Muscle of arm (tissue), 12 donors: ENCODE data around the gene PRKD2. TPM values are rescaled to one million over a fixed set of nuclear protein-coding genes. Genes with fewer than 3 reads are reported as not detected.
A peak's percentile ranks its signal among the peaks of the same experiment; 100 is the strongest.

ENCODE experiments used
- DNase-seq: peaks from one replicate; pipeline ENCODE4 v3.0.0-alpha.2; 2013
- polyA plus RNA-seq, 12 donors: library from polyadenylated mRNA; unstranded; fragments of 120-200 nt; gene quantifications; one replicate each; pipeline ENCODE4 v1.2.1, GENCODE V29; 2013; ENCODE audit not compliant: insufficient read length in 12 of 12

PRKD2 gene
- polyA plus RNA-seq, 12 donors = 15.9 to 43.5 (median 22.3) TPM; not detected in 1

DNA sequence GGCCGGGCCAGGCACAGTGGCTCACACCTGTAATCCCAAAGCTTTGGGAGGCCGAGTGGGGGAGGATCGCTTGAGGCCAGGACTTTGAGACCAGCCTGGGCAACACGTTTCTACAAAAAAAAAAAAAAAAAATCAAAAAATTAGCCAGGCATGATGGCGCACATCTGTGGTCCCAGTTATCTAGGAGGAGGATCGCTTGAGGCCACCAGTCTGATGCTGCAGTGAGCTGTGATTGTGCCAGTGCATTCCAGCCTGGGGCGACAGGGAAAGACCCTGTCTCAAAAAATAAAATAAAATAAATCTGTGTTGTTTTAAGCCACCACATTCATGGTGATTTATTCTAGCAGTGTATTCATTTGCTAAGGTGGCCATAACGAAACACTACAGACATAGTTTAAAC, 51.8 kb downstream of the PRKD2 start:
- no peak for DNase-seq

DNA sequence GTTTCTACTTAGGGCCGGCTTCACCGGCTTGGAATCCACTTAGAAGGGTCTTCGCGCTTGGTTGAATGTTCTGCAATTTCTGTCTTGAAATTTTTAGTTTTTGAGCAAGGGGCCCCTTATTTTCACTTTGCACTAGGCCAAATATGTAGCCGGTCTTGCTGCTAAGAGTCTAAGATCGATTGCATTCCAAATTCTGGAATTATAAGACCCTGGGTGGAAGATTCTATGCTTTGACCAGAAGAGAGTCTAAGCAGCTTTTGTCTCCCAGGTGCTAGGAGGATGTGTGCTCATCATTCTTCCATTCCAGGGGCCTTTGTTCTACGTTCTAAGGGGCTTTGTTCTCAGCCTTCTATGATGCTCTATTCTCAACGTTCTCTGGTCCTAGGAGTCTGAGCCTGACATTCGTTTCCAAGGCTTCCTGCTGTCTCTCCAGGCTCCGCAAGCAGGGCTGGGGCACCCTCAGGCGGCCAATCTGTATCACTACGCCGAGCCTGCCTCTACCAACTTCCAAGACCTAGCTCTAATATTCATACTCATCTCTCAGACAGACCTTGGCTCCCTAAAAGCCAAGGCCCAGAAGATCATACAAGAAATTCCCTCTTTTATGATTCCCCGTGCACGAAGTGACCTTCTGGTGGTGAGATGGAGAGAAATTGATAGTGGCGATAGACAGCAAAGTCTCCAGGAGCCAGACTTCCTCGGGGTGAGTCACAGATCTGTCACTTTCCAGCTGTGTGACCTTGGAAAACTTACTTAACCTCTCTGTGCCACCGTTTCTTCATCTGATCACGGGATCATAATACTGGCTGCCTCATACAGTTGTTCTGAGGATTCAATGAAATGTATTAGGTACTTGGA, 55.0 kb downstream of the PRKD2 start:
- DNase-seq = peak; percentile 87

- DNase-seq = peak; percentile 100
Measured at GRCh38 chr19:46661020-46661731, 55.7 kb downstream of the PRKD2 start, which contains the start of gene DACT3. TSS of gene DACT3 (minus strand) at chr19:46661182. CDS start at chr19:46661064, 118 bp downstream.

GRCh38 chr19:46660551-46661019, 56.3 kb downstream of the PRKD2 start:
- DNase-seq = peak; percentile 35

DNA sequence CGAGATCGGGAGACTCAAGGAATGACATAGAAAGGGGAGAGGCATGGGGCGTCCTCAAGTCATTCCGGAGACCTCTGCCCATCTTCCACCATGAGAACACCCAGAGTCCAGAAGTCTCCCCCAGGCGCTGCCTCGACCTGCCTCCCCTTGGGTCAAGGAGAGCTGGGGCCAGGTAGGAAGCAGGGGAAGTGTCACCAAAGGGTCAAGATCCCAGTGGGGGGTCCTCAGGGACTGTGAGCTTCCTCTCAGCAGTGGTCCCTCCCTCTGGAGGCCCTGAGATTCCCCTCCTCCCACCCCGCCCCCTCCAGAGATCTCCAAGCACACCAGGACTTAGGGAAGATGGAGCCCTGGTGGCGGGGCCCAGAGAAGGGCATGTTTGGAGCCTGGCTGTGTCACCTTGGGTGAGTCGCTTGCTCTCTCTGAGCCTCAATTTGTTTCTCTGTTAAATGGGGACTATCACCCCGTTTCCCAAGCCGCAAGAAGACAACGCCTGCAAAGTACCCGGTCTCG, 56.9 kb downstream of the PRKD2 start:
- peak; percentile 44 for DNase-seq

DNA sequence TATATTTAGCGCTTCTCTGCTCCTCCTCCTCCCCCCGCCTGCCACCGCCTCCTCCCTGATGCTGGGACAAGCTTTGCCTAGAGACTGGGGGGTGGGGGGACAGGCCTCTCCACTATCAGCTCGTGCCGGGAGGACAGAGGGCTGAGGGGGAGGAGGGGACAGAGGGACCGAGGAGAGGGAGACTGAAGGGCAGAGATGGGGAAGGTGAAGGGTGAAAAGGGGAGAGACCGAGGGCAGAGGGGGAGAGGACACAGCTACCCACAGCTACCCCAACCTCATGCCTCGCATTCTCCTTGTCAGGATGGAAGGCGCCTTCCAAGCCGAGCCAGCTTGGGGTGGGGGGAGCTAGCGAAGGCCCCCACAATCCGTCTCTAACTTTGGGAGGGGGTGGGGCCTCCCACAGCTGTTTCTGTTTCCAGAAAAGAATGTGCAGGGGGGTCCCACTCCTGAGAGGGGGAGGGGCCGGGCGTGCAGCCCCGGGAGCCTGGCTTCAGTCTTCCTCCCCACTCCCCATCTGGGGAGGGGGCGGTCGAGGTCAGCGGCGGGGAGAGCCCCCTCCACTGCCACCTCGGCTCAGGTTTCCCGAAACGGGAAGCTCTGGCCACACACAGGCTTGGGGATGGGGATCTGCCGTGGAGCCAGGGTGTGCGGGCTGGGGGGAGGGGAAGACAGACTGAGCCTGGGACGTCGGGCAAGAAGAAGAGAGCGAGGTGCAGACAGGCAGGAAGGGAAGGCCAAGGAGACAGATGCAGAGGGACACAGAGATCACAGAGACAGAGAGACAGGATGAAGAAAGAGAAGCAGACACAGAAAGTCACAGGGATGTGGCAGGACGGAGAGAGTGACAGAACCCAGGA, 57.5 kb downstream of the PRKD2 start:
- DNase-seq = peak; percentile 49

DNA sequence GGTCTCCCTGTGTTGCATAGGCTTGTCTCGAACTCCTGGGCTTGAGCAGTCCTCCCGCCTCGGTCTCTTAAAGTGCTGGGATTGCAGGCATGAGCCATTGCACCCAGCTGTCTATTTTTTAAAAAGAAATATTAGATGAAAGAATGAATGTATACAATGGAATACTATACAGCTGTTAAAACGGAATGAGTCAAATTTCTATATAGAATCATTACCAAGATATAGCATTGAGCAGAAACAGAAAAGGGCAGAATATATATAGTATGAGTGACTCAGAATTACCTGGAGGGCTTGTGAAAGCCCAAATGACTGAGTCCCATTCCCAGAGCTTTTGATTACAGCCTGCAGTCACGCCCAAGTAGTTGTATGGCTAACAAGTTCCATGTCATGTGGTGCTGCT, 60.4 kb downstream of the PRKD2 start:
- DNase-seq = no peak

DNA sequence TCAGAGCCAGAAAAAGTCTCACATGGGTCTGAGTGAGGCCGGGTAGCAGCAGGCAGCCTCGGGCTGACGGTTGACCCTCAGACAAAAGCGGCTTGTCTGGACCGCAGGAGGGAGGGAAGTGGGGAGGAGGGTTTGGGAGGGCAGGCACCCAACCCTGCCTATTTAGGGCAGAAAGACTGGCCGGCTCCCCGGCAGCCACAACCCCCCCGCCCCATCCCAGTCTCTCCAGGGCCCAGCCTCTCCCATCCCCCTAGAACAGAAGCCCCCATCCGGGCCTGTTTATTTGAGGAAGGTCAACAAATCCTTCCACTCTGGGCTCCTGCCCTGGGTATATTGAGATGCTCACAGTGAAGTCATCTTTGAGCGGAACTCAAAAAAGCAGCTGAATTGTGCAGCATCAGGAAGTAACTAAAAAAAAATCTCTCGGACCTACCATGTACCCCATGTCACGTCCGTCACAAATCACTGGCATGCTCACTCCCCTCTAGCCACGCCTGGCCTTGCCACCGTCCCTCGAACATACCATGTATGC, 62.2 kb downstream of the PRKD2 start:
- DNase-seq = no peak

GRCh38 chr19:46650445-46650844, 66.5 kb downstream of the PRKD2 start:
- no peak for DNase-seq

DNA sequence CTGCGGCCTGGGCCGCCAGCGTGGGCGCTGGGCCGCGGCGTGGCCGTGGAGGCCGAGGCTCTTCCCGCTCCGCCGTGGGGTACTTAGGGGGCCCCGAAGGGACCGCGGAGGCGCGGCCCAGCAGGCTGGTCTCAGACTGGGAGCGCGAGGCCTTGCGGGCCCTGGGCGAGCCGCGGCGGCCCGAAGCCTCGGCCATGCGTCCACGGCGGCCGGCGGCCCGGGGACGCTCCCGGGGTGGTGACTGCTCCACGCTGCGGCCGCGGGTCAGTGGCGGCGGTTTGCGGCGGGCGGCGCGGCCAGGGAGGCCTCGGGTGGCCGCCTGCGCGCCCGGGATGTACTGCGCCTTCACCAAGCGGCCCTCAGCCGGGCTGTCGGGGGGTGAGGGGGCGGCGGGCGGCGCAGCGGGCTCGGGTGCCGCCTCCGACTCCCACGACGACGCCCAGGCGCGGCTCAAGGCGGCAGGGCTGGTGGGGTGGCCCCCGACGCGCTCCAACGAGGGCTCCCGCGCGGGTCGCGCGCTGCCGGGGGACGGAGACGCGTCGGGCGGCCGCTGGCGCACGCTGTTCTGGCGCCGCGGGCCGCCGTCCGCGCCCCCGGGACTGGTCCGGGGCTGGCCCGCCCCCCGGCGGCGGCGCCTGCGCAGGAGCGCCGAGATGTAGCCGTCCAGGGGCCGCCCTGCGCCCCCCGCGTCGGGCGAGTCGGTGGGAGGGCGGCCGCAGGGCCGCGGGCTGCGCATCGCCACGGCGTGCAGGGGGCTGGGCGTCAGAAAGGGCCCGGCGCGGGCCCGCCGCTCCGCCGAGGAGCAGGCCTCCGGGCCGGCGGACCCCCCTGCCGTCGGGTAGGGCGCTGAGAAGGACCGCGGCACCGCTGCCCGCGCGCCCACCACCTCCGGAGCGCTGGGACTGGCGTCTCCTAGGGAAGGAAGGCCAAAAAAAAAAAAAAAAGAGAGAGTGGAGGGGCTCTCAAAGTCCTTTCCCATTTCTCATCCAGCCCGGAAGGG, 67.7 kb downstream of the PRKD2 start:
- DNase-seq = no peak

- no peak for DNase-seq
Measured at GRCh38 chr19:46648060-46648960, 68.6 kb downstream of the PRKD2 start.

DNA sequence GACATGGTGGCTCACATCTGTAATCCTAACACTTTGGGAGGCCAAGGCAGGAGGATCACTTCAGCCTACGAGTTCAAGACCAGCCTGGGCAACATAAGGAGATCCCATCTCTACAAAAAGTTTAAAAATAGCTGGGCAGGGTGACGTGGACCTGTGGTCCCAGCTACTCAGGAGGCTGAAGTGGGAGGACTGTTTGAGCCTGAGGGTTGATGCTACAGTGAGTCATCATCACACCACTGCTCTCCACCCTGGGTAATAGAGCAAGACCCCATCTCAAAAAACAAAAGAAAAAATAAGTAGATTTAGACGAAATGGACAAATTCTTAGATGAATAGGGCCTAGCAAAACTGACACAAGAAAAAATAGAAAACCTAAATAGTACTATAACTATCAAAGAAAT, 70.5 kb downstream of the PRKD2 start:
- DNase-seq = no peak

- DNase-seq = no peak
Measured at GRCh38 chr19:46644720-46645119, 72.2 kb downstream of the PRKD2 start.

- no peak for DNase-seq
Measured at GRCh38 chr19:46640656-46641055, 76.3 kb downstream of the PRKD2 start.

- DNase-seq = peak; percentile 88
Measured at GRCh38 chr19:46639358-46640182, 77.3 kb downstream of the PRKD2 start.

DNA sequence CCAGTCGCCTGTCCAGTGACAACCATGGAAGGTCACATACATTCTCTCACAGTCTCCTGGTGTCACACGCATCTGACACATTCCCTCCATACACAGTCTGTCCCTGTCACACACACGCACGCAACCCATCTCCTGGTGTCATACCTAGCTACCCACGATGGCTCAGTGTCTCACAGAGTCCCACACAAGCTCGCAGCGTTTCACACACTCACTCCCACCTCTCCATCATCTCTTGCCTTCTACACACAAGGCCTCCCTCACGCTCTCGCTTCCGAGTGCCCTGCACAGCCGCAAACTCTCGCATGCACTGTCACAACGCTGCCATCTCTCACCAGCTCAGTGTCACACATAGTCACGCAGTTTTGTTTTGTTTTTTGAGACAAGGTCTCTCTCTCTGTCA, 79.7 kb downstream of the PRKD2 start:
- no peak for DNase-seq

GRCh38 chr19:46635920-46636761, 80.8 kb downstream of the PRKD2 start, which contains the start of gene GNG8:
TSS of gene GNG8 (minus strand) at chr19:46636202. CDS start at chr19:46634682, 1,520 bp downstream.
- DNase-seq = no peak
